Activated naive CD4-positive, alpha-beta T cell treated with anti-CD3 and anti-CD28 coated beads, Interleukin-2, amount 10 ng/mL, durations not matched to agents 7 days and 5 days (primary cell): Measurements from ENCODE around the gene PEX5.

ENCODE experiments used
- CTCF ChIA-PET: fragments of 350-600 bp; sonication (Branson Sonifier 250); formaldehyde crosslinking; loops from one replicate; lab custom pipeline; 2021; ENCODE audit warnings: antibody characterized with exemption; lab: Charles Lee
- DNase-seq: peaks from one replicate; pipeline ENCODE4 v3.0.0-alpha.2; 2020
- H3K27ac Mint-ChIP-seq: one replicate; pipeline ENCODE4 v1.8.0; 2021; ENCODE audit warnings: mild to moderate bottlenecking, moderate library complexity, mixed read lengths
- H3K27me3 Mint-ChIP-seq: one replicate; pipeline ENCODE4 v1.8.0; 2021; ENCODE audit warnings: mild to moderate bottlenecking, mixed read lengths
- H3K36me3 Mint-ChIP-seq: one replicate; pipeline ENCODE4 v1.8.0; 2021; ENCODE audit warnings: mixed read lengths
- H3K4me1 Mint-ChIP-seq: one replicate; pipeline ENCODE4 v1.8.0; 2021; ENCODE audit warnings: mixed read lengths
- H3K4me3 Mint-ChIP-seq: one replicate; pipeline ENCODE4 v1.8.0; 2021; ENCODE audit warnings: mild to moderate bottlenecking, moderate library complexity, mixed read lengths
- H3K9me3 Mint-ChIP-seq: one replicate; pipeline ENCODE4 v1.8.0; 2021; ENCODE audit warnings: mixed read lengths

PEX5 gene

GRCh38 chr12:7154042-7154441, 35.4 kb upstream of the PEX5 start:
- H3K4me3 Mint-ChIP-seq: no peak overlapping the region
- CTCF ChIA-PET: interaction anchor here (1.0 to 1.3 kb wide), 2 partner anchors 8 to 9 kb away, joined by 4 to 5 read pairs; no protein-coding TSS in a partner anchor
- no peaks in the 10 kb centered on the region for H3K9me3 Mint-ChIP-seq
- peaks cover 38% of the 10 kb centered on the region for H3K36me3 Mint-ChIP-seq
- H3K27me3 Mint-ChIP-seq: no peaks in the 10 kb centered on the region
- peaks cover 2% of the 10 kb centered on the region for H3K4me1 Mint-ChIP-seq
- H3K27ac Mint-ChIP-seq: no peak overlapping the region
- DNase-seq: no peak

- CTCF ChIA-PET: interaction anchor here (1.1 to 1.3 kb wide), 2 partner anchors 9 to 44 kb away, joined by 3 to 5 read pairs; no protein-coding TSS in a partner anchor
- Mint-ChIP-seq H3K27ac (no peak overlapping the region), H3K36me3 (peaks cover 32% of the 10 kb centered on the region)
Observed at GRCh38 chr12:7154901-7155470, 34.5 kb upstream of the PEX5 start.

GRCh38 chr12:7155471-7156034, 33.9 kb upstream of the PEX5 start:
- Mint-ChIP-seq H3K4me1 (no peaks in the 10 kb centered on the region), H3K27me3 (no peaks in the 10 kb centered on the region), H3K27ac (no peak overlapping the region), H3K9me3 (no peaks in the 10 kb centered on the region), H3K36me3 (peaks cover 26% of the 10 kb centered on the region), H3K4me3 (no peak overlapping the region)
- CTCF ChIA-PET: interaction anchor here (1.1 to 1.3 kb wide), 2 partner anchors 10 to 44 kb away, joined by 3 to 5 read pairs; no protein-coding TSS in a partner anchor
- DNase-seq: no peak

More at GRCh38 chr12:7154901-7155470, 34.5 kb upstream of the PEX5 start:
- no peaks in the 10 kb centered on the region for H3K27me3 Mint-ChIP-seq
- no peak overlapping the region for H3K4me3 Mint-ChIP-seq
- DNase-seq: no peak
- H3K9me3 Mint-ChIP-seq: no peaks in the 10 kb centered on the region
- H3K4me1 Mint-ChIP-seq: no peaks in the 10 kb centered on the region

- Mint-ChIP-seq H3K27ac (no peak overlapping the region), H3K4me3 (no peak overlapping the region), H3K27me3 (peaks cover 3% of the 10 kb centered on the region), H3K9me3 (no peaks in the 10 kb centered on the region), H3K36me3 (peaks cover 22% of the 10 kb centered on the region), H3K4me1 (no peaks in the 10 kb centered on the region)
- DNase-seq: no peak
- CTCF ChIA-PET: interaction anchor here (0.9 kb wide), 1 partner anchor 9 kb away, joined by 3 read pairs; no protein-coding TSS in a partner anchor
Observed at GRCh38 chr12:7156259-7157197, 33.0 kb upstream of the PEX5 start.

GRCh38 chr12:7157391-7157790, 32.1 kb upstream of the PEX5 start:
- CTCF ChIA-PET: no interaction called here
- H3K27ac Mint-ChIP-seq: no peak overlapping the region

GRCh38 chr12:7158781-7159609, 30.5 kb upstream of the PEX5 start:
- H3K9me3 Mint-ChIP-seq: no peaks in the 10 kb centered on the region
- H3K4me1 Mint-ChIP-seq: peaks cover 8% of the 10 kb centered on the region
- no peak overlapping the region for H3K4me3 Mint-ChIP-seq
- DNase-seq: no peak
- peaks cover 25% of the 10 kb centered on the region for H3K27me3 Mint-ChIP-seq
- H3K27ac Mint-ChIP-seq: no peak overlapping the region
- CTCF ChIA-PET: no interaction called here
- peaks cover 15% of the 10 kb centered on the region for H3K36me3 Mint-ChIP-seq

More at GRCh38 chr12:7157391-7157790, 32.1 kb upstream of the PEX5 start:
- H3K4me3 Mint-ChIP-seq: no peak overlapping the region
- DNase-seq: no peak
- H3K9me3 Mint-ChIP-seq: no peaks in the 10 kb centered on the region
- peaks cover 22% of the 10 kb centered on the region for H3K36me3 Mint-ChIP-seq
- peaks cover under 1% of the 10 kb centered on the region for H3K4me1 Mint-ChIP-seq
- H3K27me3 Mint-ChIP-seq: peaks cover 10% of the 10 kb centered on the region

GRCh38 chr12:7160183-7160582, 29.3 kb upstream of the PEX5 start:
- Mint-ChIP-seq H3K27ac (no peak overlapping the region), H3K27me3 (peaks cover 25% of the 10 kb centered on the region), H3K4me3 (no peak overlapping the region), H3K36me3 (peaks cover 10% of the 10 kb centered on the region), H3K4me1 (peaks cover 8% of the 10 kb centered on the region), H3K9me3 (no peaks in the 10 kb centered on the region)
- no peak for DNase-seq
- CTCF ChIA-PET: no interaction called here

- Mint-ChIP-seq H3K4me3 (no peak overlapping the region), H3K27me3 (peaks cover 31% of the 10 kb centered on the region), H3K9me3 (no peaks in the 10 kb centered on the region), H3K4me1 (peaks cover 8% of the 10 kb centered on the region), H3K36me3 (peaks cover 5% of the 10 kb centered on the region), H3K27ac (no peak overlapping the region)
- DNase-seq: no peak
- CTCF ChIA-PET: interaction anchor here (1.4 to 2.1 kb wide), 3 partner anchors 11 to 48 kb away, joined by 3 to 4 read pairs (median 4); no protein-coding TSS in a partner anchor
Observed at GRCh38 chr12:7161327-7161726, 28.2 kb upstream of the PEX5 start.

GRCh38 chr12:7161811-7162210, 27.7 kb upstream of the PEX5 start:
- Mint-ChIP-seq H3K9me3 (no peaks in the 10 kb centered on the region), H3K36me3 (peaks cover 3% of the 10 kb centered on the region), H3K4me1 (peaks cover 8% of the 10 kb centered on the region), H3K27me3 (peaks cover 34% of the 10 kb centered on the region), H3K27ac (no peak overlapping the region), H3K4me3 (no peak overlapping the region)
- CTCF ChIA-PET: interaction anchor here (1.3 to 3.6 kb wide), 6 partner anchors 10 to 49 kb away, joined by 3 to 16 read pairs (median 4); no protein-coding TSS in a partner anchor
- no peak for DNase-seq

- CTCF ChIA-PET: interaction anchor here (1.1 to 3.6 kb wide), 6 partner anchors 9 to 309 kb away, joined by 3 to 16 read pairs (median 4); no protein-coding TSS in a partner anchor
- Mint-ChIP-seq H3K36me3 (peaks cover 1% of the 10 kb centered on the region), H3K9me3 (peaks cover 5% of the 10 kb centered on the region), H3K4me1 (peaks cover 8% of the 10 kb centered on the region), H3K4me3 (no peak overlapping the region), H3K27ac (peak overlapping the region; percentile 6), H3K27me3 (peaks cover 34% of the 10 kb centered on the region)
- peak; percentile 51 for DNase-seq
Observed at GRCh38 chr12:7162691-7163114, 26.8 kb upstream of the PEX5 start.

GRCh38 chr12:7169951-7170350, 19.5 kb upstream of the PEX5 start:
- no peak for DNase-seq
- Mint-ChIP-seq H3K9me3 (peaks cover 38% of the 10 kb centered on the region), H3K27ac (no peak overlapping the region), H3K36me3 (peaks cover 3% of the 10 kb centered on the region), H3K4me1 (no peaks in the 10 kb centered on the region), H3K27me3 (peaks cover 23% of the 10 kb centered on the region), H3K4me3 (no peak overlapping the region)
- CTCF ChIA-PET: no interaction called here

GRCh38 chr12:7171854-7172253, 17.6 kb upstream of the PEX5 start:
- no peaks in the 10 kb centered on the region for H3K4me1 Mint-ChIP-seq
- no peak overlapping the region for H3K4me3 Mint-ChIP-seq
- peaks cover 38% of the 10 kb centered on the region for H3K9me3 Mint-ChIP-seq
- DNase-seq: no peak
- CTCF ChIA-PET: interaction anchor here (0.9 to 1.2 kb wide), 2 partner anchors 10 to 59 kb away, joined by 3 to 4 read pairs; no protein-coding TSS in a partner anchor
- H3K27me3 Mint-ChIP-seq: peaks cover 23% of the 10 kb centered on the region
- H3K36me3 Mint-ChIP-seq: peaks cover 3% of the 10 kb centered on the region
- H3K27ac Mint-ChIP-seq: no peak overlapping the region

- CTCF ChIA-PET: interaction anchor here (1.1 kb wide), 1 partner anchor 11 kb away, joined by 5 read pairs; no protein-coding TSS in a partner anchor
- Mint-ChIP-seq H3K36me3 (peaks cover 1% of the 10 kb centered on the region), H3K4me1 (no peaks in the 10 kb centered on the region), H3K9me3 (peaks cover 9% of the 10 kb centered on the region), H3K27me3 (peaks cover 38% of the 10 kb centered on the region), H3K27ac (no peak overlapping the region), H3K4me3 (no peak overlapping the region)
- DNase-seq: no peak
Observed at GRCh38 chr12:7175493-7175892, 14.0 kb upstream of the PEX5 start.
